NCI-H345 treated with DMSO at 0.1 percent for 48 hours (cell line): ENCODE results near the gene ITFG1.
"Not testable (repeated sequence)": the region's sequence is repeated elsewhere in the genome, so short reads cannot be mapped to it uniquely, and the experiment has no call there.

ENCODE experiments used
- DNase-seq: peaks from one replicate; lab custom pipeline; 2025; ENCODE audit not compliant: unreplicated experiment; lab: John Stamatoyannopoulos, UW

ITFG1 gene

GRCh38 chr16:47424846-47425245, 36.0 kb downstream of the ITFG1 start:
- DNase-seq = no peak

- no peak for DNase-seq
These were observed 44.0 kb downstream of the ITFG1 start for GRCh38 chr16:47416869-47417268.

GRCh38 chr16:47413041-47413440, 47.8 kb downstream of the ITFG1 start:
- no peak for DNase-seq

DNA sequence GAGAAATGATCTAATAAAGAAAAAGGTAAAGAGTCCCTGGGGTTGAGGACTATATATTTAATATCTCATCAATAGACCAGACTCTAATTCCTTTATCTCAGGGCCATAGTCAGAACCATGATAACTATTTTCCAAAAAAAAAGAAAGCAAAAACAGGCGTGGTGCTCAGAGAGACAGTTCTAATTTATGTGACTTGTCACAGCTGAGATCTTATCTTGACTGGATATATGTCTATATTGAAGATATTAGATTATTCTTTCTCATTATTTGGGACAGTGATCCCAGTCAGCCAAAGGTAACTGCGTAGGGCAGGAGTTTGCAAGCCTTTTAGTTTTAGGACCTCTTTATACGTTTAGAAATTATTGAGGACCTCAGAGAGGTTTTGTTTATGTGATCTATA, 52.4 kb downstream of the ITFG1 start:
- DNase-seq = no peak

GRCh38 chr16:47395733-47396498, 64.9 kb downstream of the ITFG1 start:
- DNase-seq = no peak

DNA sequence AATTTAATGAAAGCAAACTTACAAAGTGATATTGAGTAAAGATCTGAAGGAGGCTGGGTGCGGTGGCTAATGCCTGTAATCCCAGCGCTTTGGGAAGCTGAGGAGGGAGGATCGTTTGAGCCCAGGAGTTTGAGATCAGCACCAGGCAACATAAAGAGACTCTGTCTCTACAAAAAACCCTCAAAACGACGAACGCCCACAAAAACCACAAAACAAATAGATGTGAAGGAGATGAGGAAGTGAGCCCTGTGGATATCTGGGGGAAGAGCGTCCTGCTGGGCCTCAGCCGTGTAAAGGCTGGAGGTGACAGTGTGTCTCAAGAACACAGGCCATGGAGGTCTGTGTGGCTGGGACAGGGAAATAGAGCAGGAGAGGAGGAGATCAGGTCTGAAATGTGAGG, 68.8 kb downstream of the ITFG1 start:
- no peak for DNase-seq

- DNase-seq = no peak
These were observed 72.2 kb downstream of the ITFG1 start for GRCh38 chr16:47388705-47389104.

GRCh38 chr16:47387026-47387734, 73.7 kb downstream of the ITFG1 start:
- no peak for DNase-seq

DNA sequence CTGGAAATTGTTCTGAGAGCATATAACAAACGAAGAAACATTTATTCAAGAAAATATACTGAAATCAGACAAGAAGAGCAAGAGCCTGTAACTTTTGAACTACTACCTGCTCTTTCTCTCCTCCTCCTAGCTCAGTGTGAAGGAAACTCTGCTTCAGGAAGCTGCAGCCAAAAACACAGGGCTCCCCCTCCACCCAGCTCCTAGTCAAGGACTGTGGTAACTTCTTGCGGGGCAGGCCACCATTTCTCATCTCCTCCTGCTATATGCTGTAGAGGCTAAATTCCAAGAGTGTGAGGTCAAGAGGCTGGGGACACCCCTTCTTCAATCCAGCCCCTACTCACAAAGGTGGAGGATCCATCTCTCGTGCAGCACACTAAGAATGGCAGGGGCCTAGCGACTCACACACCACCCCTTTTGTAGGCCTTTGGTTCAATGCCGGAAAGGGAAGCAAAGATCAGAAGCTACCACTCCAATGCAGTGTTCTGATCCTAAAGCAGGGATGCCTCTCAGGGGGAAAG, 74.6 kb downstream of the ITFG1 start:
- DNase-seq = no peak

DNA sequence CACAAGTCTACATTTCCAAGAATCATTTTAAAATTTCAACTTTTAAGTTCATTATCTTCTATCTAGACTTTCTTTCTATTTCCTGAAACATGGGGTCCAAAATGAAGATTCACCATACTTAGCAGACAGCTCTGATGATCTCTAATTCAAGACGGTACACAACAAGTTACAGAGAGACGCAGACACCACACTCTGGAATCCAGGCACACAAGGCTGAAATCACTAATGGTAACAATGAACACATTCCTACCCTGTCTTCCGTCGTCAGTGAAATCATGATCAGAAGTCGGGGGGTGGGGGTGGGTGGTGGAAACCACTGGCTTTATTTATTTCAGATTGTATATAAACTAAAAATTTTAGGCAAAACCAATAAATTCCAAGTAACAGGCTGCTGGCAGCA, 78.5 kb downstream of the ITFG1 start:
- DNase-seq = no peak

DNA sequence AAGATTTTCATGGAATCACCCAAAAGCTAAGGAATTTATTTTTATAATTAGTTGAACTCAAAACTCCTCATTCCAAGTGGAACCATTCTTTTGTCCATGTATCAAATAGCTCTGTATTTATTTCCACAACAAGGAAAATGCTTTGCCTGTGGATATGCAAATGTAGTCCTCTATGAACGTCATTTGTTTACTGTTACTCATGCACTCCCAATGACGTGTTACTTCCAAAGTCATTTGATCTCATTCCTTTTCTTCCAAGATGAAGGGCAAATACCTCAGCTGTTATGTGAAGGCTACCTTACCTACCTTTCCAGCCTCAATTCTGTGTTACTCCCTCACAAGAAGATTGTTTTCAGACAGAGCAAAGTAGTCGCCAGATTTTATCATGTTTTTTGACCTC, 83.7 kb downstream of the ITFG1 start:
- no peak for DNase-seq

DNA sequence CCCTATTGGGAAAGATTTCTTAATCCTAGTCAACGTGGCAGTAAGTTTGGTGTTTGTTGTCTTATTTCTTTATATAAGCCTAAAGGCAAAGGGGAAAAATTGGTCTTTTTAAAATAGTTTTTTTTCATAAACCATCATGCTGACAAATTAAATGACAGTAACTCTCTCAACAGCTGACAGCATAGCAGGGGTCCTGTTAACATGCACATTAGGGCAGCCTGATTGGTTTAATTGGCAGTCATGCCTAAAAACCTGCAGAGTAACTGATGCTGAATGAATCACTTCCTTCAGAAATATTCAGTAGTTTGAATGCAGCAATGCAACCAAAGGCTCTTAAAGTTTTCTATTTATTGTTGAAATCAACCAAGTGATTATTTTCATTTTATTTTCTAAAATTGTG, 85.4 kb downstream of the ITFG1 start:
- DNase-seq = no peak

GRCh38 chr16:47374629-47375028, 86.2 kb downstream of the ITFG1 start:
- no peak for DNase-seq

GRCh38 chr16:47371271-47372014, 89.4 kb downstream of the ITFG1 start:
- DNase-seq = no peak

GRCh38 chr16:47370536-47370935, 90.3 kb downstream of the ITFG1 start:
- DNase-seq = no peak

- DNase-seq = no peak
These were observed 94.6 kb downstream of the ITFG1 start for GRCh38 chr16:47366228-47366627.

GRCh38 chr16:47363761-47364160, 97.1 kb downstream of the ITFG1 start:
- DNase-seq = no peak

DNA sequence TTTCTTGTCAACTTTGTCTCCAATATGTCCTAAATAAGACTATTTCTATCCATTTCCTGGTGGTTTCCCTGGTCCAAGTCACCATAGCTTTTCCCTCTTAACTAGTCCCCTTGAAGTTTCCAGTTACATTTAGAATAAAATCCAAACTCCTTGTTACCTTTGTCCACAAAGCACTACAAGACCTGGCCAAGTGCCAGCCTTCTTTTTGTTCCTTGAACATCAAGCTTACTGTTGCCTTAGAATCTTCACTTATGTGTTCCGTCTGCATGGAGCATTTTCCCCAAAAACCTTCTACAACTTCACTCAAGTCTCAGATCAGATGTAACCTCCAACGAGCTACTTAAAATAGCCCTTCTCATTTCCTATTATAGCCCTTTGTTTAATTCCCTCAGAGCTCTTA, 101.4 kb downstream of the ITFG1 start:
- no peak for DNase-seq

DNA sequence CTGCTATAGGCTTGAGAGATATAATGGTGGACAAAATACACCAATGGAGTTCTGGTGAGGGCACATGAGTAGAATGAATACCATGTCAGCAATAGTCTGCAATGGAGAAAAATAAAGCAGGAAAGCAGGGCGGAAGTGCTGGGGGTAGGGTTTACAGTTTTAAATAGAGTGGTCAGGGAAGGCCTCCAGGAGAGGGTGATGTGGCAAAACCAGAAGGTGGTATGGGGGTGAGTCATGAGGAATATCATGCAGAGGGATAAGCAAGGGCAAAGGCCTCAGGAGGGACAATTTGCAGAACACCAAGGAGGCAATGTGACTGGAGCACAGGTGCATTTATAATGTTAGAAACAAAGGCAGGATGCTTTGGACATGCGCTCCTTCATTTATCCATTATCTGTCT, 102.0 kb downstream of the ITFG1 start:
- no peak for DNase-seq

DNA sequence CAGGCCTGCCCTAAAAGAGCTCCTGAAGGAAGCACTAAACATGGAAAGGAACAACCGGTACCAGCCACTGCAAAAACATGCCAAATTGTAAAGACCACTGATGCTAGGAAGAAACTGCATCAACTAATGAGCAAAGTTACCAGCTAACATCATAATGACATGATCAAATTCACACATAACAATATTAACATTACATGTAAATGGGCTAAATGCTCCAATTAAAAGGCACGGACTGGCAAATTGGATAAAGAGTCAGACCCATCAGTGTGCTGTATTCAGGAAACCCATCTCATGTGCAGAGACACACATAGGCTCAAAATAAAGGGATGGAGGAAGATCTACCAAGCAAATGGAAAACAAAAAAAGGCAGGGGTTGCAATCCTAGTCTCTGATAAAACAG, 111.8 kb downstream of the ITFG1 start:
- not testable (repeated sequence) for DNase-seq

DNA sequence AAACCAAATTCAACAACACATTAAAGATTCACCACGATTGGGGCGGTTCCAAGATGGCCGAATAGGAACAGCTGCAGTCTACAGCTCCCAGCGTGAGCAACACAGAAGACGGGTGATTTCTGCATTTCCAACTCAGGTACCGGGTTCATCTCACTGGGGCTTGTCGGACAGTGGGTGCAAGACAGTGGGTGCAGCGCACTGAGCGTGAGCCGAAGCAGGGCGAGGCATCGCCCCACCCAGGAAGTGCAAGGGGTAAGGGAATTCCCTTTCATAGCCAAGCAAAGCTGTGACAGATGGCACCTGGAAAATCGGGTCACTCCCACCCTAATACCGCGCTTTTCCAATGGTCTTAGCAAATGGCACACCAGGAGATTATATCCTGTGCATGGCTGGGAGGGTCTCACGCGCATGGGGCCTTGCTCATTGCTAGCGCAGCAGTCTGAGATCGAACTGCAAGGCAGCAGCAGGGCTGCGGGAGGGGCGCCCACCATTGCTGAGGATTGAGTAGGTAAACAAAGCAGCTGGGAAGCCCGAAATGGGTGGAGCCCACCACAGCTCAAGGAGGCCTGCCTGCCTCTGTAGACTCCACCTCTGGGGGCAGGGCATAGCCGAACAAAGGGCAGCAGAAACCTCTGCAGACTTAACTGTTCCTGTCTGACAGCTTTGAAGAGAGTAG, 113.7 kb downstream of the ITFG1 start:
- not testable (repeated sequence) for DNase-seq
